HepG2 (cell line): ENCODE measurements around the gene COBLL1. TPM values are rescaled to one million over a fixed set of nuclear protein-coding genes. Genes with fewer than 3 reads are reported as not detected.

Experiments
- SMAD3 ChIP-seq: sonication (generic); formaldehyde crosslinking; IDR thresholded peaks from 2 replicates; pipeline ENCODE4 v1.4.0; 2020; ENCODE audit warnings: missing genetic modification reagents
- SOX13 ChIP-seq, 3 experiments: fragments of 450-650 bp in 1 of 3; sonication (generic) in 1 of 3; formaldehyde crosslinking in 1 of 3; IDR thresholded peaks in 2 of 3; conservative IDR thresholded peaks in 1 of 3; 2 replicates each; pipeline versions ENCODE4 v1.5.0 to v1.6.1; 2016 to 2020; ENCODE audit warnings: antibody characterized with exemption in 1 of 3, mild to moderate bottlenecking in 1 of 3, missing compliant biosample characterization in 1 of 3, missing genetic modification reagents in 1 of 3, moderate library complexity in 1 of 3
- TARDBP ChIP-seq: sonication (generic); formaldehyde crosslinking; IDR thresholded peaks from 2 replicates; pipeline ENCODE4 v1.8.0; 2022; ENCODE audit warnings: mild to moderate bottlenecking, missing genetic modification reagents
- ZNF224 ChIP-seq: sonication (generic); formaldehyde crosslinking; IDR thresholded peaks from 2 replicates; pipeline ENCODE4 v1.5.0; 2020; ENCODE audit warnings: mild to moderate bottlenecking, missing genetic modification reagents
- ZNF672 ChIP-seq: sonication (generic); formaldehyde crosslinking; IDR thresholded peaks from 2 replicates; pipeline ENCODE4 v1.8.1; 2022; ENCODE audit warnings: missing genetic modification reagents
- ZNF747 ChIP-seq: sonication (generic); formaldehyde crosslinking; IDR thresholded peaks from 2 replicates; pipeline ENCODE4 v1.8.1; 2023; ENCODE audit warnings: missing genetic modification reagents, mild to moderate bottlenecking, borderline replicate concordance
- polyA plus RNA-seq, 8 experiments: library from polyadenylated mRNA; depleted of rRNA in 3 of 8; stranded (reverse) in 7 of 8; unstranded in 1 of 8; fragments of >200 nt; fragmentation: Illumina TruSeq in 4 of 8; extraction: Trizol in 4 of 8; gene quantifications; 2 replicates each; pipeline versions ENCODE4 v1.2.1 to v1.2.3, GENCODE V29; 2011 to 2016; ENCODE audit warnings: low read depth in 4 of 8, missing spikeins in 1 of 8, mixed read lengths in 1 of 8; ENCODE audit not compliant: insufficient read depth in 1 of 8
- total RNA-seq, 5 experiments: library from RNA; depleted of rRNA; stranded (reverse); fragments of >200 nt; fragmentation: Illumina TruSeq; extraction: Trizol; gene quantifications; 2 replicates each; pipeline ENCODE4 v1.2.3, GENCODE V29; 2016; ENCODE audit warnings: low read depth in 1 of 5
- TF ChIP-seq, protein P1 (sequence below): sonication (generic); formaldehyde crosslinking; IDR thresholded peaks from 2 replicates; pipeline ENCODE4 v1.5.0; 2020; ENCODE audit warnings: mild to moderate bottlenecking, missing genetic modification reagents, borderline replicate concordance
- TF ChIP-seq, protein P2 (sequence below): IDR thresholded peaks from 2 replicates; pipeline ENCODE4 v1.6.1; 2016; ENCODE audit warnings: low read depth, control low read depth
- TF ChIP-seq, protein P3 (sequence below): sonication (generic); formaldehyde crosslinking; IDR thresholded peaks from 2 replicates; pipeline ENCODE4 v1.5.0; 2020; ENCODE audit warnings: missing genetic modification reagents

Gene COBLL1
- total and polyA plus RNA-seq, 2 of the 13 experiments (the other 11 are each of a cell fraction or from before 2014, with no cell fraction given), result 32.6 to 86.8 TPM

DNA sequence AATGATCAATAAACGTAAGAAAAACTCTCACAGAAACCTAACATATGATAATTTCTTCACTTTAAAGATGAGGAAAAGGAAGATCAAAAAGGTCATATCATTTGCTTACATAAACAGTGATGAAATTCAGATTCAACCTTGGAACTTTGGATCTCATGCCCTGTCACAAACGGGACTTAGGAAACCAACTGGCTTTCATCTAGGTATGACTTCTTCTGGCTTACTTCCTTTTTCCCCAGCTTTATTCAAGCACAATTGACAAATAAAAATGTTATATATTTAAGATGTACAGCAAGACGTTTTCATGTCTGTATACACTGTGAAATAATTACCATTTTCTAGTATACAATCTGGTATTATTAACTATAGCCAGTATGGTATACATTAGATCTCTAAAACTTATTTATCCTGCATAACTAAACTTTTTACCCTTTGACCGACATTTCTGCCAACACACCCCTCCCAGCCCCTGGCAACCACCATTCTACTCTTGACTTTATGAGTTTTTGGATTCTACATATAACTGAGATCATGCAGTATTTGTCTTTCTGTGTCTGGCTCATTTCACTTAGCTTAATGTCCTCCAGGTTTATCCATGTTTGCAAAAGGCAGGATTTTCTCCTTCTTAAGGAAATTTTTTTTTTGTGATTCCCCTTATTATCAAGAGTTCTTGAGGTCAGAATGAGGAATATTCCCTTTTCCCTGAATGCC lies 46.0 kb upstream of the COBLL1 start (continued):
- no peak for TF ChIP-seq ZNF747
- TF ChIP-seq, protein P1, sequence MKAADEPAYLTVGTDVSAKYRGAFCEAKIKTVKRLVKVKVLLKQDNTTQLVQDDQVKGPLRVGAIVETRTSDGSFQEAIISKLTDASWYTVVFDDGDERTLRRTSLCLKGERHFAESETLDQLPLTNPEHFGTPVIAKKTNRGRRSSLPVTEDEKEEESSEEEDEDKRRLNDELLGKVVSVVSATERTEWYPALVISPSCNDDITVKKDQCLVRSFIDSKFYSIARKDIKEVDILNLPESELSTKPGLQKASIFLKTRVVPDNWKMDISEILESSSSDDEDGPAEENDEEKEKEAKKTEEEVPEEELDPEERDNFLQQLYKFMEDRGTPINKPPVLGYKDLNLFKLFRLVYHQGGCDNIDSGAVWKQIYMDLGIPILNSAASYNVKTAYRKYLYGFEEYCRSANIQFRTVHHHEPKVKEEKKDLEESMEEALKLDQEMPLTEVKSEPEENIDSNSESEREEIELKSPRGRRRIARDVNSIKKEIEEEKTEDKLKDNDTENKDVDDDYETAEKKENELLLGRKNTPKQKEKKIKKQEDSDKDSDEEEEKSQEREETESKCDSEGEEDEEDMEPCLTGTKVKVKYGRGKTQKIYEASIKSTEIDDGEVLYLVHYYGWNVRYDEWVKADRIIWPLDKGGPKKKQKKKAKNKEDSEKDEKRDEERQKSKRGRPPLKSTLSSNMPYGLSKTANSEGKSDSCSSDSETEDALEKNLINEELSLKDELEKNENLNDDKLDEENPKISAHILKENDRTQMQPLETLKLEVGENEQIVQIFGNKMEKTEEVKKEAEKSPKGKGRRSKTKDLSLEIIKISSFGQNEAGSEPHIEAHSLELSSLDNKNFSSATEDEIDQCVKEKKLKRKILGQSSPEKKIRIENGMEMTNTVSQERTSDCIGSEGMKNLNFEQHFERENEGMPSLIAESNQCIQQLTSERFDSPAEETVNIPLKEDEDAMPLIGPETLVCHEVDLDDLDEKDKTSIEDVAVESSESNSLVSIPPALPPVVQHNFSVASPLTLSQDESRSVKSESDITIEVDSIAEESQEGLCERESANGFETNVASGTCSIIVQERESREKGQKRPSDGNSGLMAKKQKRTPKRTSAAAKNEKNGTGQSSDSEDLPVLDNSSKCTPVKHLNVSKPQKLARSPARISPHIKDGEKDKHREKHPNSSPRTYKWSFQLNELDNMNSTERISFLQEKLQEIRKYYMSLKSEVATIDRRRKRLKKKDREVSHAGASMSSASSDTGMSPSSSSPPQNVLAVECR, result no peak; the same call in 1 of the 2 replicates
- no peak for TF ChIP-seq ZNF672 (CRISPR knock-in tag)
- TF ChIP-seq SMAD3, result peak; percentile 91
- TF ChIP-seq, protein P2, sequence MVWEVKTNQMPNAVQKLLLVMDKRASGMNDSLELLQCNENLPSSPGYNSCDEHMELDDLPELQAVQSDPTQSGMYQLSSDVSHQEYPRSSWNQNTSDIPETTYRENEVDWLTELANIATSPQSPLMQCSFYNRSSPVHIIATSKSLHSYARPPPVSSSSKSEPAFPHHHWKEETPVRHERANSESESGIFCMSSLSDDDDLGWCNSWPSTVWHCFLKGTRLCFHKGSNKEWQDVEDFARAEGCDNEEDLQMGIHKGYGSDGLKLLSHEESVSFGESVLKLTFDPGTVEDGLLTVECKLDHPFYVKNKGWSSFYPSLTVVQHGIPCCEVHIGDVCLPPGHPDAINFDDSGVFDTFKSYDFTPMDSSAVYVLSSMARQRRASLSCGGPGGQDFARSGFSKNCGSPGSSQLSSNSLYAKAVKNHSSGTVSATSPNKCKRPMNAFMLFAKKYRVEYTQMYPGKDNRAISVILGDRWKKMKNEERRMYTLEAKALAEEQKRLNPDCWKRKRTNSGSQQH (CRISPR knock-in tag), result no peak; the same call in 1 of the 2 replicates
- TF ChIP-seq, protein P3, sequence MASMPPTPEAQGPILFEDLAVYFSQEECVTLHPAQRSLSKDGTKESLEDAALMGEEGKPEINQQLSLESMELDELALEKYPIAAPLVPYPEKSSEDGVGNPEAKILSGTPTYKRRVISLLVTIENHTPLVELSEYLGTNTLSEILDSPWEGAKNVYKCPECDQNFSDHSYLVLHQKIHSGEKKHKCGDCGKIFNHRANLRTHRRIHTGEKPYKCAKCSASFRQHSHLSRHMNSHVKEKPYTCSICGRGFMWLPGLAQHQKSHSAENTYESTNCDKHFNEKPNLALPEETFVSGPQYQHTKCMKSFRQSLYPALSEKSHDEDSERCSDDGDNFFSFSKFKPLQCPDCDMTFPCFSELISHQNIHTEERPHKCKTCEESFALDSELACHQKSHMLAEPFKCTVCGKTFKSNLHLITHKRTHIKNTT (CRISPR knock-in tag), result no peak
- TF ChIP-seq ZNF224, result no peak
- TF ChIP-seq SOX13 (IDR thresholded peaks at IDR 0.05), result peak; percentile 66; the same call in 1 of the 2 replicates
- peak in 1 of 2 experiments; percentile 90; a peak in 2 of 4 replicates for TF ChIP-seq SOX13 (CRISPR knock-in tag; conservative IDR thresholded peaks at IDR 0.05 in 1 of 2, IDR thresholded peaks at IDR 0.05 in 1 of 2)
- peak; percentile 85; the same call in 1 of the 2 replicates for TF ChIP-seq TARDBP (CRISPR knock-in tag)
